SIG-M5 treated with dmso at 0.1 percent for 504 hours (cell line): ENCODE data around the gene PDHX.
"Not testable (repeated sequence)": the region's sequence is repeated elsewhere in the genome, so short reads cannot be mapped to it uniquely, and the experiment has no call there.

Experiments
- DNase-seq: peaks from one replicate; lab custom pipeline; 2025; ENCODE audit not compliant: unreplicated experiment; lab: John Stamatoyannopoulos, UW

PDHX gene

DNA sequence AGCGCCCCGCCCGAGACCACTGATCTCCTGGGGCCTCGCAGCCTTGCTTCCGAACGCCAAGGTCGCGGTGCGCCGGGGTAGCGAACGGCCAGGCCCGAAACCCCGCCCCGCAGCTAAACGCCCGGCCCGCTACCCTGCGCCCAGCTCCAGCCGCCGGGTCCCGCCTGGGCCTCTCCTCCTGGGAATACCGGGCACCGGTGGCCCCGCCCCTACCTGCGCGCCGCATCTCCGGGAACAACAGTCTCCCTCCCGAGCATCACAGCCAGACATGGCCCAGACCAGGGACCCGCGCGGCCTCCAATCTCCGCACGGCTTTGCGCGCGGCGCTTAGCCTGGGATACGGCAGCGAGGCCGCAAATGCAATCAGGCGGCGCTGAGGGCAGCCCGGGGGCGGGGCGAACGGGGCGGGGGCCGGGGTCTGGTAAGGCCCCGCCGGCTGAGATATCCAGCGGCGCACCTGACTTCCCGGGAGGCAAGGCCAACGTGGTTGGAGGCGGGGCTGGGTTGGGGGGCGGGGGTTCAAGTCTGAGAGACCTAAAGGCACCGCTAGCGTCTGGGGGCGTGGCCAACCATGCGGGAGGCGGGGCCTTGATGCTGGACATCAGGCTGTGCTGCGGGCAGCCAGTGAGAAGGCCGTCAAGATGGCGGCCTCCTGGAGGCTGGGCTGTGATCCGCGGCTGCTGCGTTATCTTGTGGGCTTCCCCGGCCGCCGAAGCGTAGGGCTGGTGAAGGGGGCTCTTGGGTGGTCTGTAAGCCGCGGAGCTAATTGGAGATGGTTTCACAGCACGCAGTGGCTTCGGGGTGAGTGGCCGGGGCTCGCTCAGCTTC lies at the start of gene PDHX, which contains the start of gene APIP:
TSS of gene PDHX (plus strand) at position 604 of the 828 bp plus-strand sequence. CDS start at position 642, 38 bp downstream.
TSS of gene APIP (minus strand) at position 365 of the 828 bp plus-strand sequence. CDS start at position 270, 95 bp downstream.
- peak; percentile 85 for DNase-seq

DNA sequence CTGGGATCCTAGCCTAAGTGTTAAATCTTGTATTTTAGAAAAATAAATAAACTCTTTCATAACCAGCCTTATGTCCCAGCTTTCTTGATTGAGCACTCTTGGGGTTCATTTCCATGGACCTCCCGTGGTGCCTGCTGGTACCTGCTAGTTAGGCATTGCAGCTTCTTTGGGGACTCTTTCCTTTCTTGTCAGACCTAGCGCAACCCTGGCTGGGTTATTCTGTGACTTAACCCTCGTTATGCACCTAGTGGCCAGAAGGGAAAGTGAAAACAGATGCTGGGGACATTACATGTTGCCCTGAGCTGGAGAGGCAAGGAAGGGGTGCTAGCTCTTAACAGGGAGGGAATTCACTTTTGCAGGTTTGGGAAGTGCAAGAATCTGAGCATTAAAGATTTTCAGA lies 47.0 kb upstream of the PDHX start:
- DNase-seq = peak; percentile 12

DNA sequence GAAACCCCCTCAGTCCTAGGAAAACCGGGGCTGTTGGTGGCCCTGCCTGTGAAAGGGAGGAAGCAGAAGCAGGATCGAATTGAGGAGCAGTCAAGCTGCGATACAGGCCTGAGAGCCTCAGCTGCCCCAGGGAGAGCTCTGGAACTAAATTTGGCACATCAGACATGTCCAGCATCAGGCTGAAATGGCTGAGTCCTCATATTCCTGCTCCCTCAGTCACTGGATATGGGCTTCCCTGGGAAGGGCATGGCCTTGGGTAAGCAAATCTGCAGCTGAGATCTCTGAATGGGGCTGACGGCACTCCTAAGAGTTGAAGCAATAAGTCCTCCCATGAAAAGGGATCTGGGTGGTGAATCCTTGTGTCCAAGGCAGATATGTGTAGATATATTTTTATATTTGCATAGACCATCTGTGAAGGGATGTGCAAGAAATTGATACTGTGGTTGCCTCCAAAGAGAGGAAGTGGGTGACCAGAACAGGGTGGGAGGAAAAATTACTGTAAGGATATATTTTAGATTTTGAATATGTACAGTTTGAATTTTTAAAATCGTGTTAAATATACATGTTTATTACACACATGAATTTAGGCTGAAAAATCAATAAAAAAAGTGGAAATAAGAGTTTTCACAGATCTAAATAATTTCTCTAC lies 45.7 kb upstream of the PDHX start:
- DNase-seq = no peak

DNA sequence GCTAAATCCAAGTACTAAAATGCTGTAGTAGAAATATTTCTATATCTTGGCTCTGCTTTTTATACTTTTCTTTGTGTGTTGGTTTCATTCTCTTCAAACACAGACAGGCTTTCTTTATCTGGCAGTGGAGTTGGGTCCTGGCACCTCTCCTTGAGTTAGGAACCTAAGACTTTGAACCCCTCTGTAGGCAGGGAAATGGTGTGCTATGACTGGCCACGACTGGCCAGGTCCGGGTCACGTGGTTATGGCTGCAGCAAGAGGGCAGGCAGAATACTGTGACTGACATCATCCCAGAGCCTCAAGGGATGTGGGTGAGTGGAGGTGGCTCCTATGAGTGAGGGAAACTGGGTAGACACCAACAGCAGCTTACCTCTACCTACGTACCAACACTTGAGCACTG lies 42.2 kb upstream of the PDHX start:
- no peak for DNase-seq

DNA sequence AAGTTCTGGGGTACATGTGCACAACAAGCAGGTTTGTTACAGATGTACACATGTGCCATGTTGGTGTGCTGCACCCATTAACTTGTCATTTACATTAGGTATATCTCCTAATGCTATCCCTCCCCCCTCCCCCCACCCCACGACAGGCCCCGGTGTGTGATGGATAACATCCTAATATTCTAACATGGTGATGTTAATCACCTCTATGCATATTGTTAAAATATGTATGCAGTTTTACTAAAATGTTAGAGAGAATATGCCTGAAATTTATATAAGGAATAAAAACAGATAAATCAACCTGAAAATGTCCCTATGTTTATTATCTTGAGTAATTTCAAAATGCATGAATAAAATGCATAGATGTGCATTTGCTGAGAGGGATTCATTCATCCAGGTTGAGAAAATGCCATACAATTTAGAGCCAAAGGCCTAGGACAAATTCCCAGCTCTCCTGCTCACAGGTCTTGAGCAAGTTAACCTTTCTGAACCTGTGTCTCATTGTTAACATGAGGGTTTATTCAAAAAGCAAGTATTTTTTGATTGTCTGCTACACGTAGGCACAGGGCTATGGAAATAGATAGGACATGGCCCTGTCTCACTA lies 38.9 kb upstream of the PDHX start:
- no peak for DNase-seq

DNA sequence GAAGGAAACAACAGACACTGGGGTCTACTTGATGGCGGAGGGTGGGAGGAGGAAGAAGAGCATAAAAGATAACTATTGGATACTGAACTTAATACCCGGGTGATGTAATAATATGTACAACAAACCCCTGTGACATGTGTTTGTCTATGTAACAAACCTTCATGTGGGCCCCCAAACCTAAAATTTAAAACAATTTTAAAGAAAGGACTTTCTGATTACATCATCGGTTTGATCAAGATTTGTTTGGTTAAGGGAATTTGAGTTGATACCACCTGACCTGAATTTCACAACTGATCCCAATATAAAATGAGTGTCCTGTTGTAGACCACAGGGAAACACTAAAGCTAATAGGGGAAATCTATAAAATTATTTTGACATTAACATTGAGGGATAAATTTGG lies 34.5 kb upstream of the PDHX start:
- DNase-seq = no peak

DNA sequence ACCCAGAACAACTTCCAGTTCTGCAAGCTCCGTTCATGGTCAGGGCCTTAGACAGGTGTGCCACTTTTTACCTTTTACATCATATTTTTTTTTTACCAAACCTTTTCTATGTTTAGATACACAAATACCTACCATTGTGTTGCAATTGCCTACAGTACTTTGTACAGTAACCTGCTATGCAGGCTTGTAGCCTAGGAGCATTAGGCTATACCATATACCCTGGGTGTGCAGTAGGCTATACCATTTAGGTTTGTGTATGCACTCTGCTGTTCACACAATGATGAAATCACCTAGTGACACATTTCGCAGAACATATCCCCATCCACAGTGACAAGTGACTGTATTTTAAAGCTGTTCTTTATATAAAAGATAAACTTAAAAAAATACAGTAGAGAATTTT lies 29.8 kb upstream of the PDHX start:
- peak; percentile 3 for DNase-seq

DNA sequence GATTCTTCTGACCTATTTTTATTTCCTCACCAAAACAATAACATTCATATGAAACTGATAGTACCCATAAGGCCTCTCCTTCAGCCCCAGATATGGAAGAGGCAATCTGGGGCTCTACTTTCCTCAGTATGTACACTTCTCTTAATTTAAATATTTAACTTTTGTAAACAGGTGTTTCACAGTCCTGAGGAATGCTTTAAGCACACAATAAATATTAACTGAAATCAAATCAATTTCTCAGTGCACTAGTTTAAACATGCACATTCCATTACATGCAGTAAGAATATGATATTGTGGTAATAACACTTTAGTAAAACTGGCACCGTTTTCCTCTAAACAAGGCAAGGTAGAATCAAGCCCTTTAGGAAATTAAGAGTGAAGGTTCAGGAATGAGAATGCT lies 29.2 kb upstream of the PDHX start:
- DNase-seq = no peak

DNA sequence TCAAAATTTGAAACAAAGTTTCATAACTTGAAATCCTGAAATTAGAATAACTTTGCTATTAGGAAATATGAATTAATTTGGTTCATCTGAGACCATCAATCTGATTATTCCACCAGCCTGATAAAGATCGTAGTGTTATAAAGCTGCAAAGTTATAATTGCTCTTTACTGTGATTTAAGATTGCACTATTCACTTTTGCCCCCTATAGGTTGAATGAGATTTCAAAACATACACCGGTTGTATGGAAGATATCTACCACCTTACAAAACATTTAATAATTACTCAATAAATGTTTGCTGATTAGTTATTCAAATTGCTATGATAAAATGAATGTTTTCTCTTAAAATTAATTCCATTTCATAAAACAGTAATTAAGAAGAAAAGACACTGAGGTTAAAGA lies 26.3 kb upstream of the PDHX start:
- no peak for DNase-seq

DNA sequence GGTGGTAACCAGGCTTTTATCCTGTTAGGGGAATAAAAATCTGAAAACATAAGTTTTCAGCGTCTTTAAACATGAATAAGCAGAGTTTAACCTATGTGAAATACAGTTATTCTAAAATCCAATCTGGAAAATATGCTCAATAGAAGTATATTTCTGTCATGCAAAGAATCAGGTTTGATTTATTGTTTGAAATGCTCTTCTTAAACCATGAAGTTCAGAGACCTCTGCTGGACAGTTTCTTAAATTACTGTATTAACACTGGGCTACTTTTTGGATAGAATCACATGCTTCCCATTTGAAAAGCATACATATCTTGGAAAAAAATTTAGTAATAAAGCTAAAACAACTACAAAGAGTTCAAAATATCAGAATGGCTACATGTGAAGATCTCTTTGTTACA lies 25.6 kb upstream of the PDHX start:
- peak; percentile 18 for DNase-seq

DNA sequence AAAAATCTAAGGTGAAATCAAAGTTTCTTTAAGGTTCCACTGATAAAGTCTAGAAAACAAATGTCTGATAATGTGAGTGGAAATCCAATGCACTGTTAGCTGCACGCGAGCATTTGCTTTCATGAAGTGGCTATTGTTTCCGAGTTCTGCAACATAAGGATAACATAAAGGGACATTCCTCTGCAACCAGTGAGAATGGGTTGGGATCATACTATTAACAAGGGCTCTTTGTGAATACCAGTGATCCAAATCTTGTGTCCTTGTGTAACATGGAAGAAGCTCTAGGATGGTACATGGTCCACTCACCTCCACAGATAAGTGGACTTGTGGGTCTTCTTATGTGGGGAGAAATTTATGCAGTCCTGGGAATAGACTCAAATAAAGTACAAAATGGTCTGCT lies 24.8 kb upstream of the PDHX start:
- no peak for DNase-seq

DNA sequence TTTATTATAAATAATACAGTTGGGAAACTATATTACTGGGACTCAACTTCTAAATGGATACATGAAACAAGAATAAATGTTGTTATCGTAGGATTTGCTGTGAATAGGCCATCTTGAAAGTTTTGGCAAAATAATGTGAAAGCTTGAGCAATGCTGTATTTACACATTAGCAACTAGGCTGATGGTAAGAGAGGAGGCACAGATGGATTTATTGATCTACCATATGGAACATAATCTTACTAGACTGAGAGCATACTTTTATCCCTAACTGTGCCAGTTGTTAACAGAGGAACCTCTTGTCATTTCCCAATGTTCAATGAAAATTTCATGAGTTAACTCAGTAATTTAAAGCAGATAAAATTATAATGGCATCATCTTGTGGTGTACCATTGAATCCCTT lies 23.0 kb upstream of the PDHX start:
- DNase-seq = no peak

DNA sequence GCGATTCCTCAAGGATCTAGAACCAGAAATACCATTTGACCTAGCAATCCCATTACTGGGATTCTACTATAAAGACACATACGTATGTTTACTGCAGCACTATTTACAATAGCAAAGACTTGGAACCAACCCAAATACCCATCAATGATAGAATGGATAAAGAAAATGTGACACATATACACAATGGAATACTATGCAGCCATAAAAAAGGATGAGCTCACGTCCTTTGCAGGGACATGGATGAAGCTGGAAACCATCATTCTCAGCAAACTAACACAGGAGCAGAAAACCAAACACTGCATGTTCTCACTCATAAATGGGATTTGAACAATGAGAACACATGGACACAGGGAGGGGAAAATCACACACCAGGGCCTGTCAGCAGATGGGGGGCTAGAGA lies 20.2 kb upstream of the PDHX start:
- DNase-seq = not testable (repeated sequence)

DNA sequence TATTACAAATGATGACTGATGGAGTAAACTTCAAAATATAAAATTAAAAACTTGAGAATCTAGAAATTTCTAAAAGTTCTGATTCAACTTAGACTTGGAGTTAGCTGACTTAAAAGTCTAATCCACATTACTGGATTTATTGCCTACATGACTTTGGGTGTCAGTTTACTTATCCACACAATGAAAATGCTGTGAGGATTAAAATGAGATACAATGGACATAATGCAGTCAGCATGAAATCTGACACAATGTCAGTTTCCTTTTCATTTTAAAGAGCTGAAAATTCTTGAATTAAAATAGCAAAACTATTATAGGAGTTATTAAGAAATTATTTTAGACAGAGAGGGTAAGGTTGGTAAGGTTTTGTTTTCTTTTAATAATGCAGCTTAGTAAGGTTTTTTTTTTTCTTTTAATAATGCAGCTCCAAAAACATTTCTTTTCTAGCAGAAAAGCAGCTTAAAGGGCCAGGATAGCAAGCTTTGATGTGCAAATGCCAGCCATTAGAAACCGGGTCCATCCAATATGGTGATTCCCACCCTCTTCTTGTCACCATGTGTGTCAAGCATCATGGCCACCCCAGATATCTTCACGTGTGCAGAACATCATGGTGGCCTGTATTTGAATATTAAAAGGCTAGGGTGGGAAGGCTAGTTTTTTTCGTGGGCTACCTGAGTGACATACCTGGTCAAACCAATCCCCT lies 19.1 kb upstream of the PDHX start:
- DNase-seq = no peak

DNA sequence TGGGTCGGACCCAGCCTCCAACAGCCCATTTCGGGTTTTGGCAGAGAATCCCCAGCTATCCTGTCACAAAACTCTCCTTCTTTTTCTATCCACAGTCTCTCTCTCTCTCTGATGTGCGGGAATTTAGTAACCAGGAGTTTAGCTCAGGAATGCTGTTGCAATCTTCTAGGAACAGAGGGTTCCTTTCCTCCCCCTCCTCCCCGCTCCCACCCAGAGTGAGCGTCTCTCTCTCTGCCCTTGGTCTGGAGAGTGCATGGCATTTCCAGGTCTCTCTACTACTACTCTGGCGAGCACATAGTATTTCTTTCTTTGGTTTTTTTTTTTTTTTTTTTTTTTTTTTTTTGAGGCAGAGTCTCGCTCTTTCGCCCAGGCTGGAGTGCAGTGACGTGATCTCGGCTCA lies 17.9 kb upstream of the PDHX start:
- DNase-seq = no peak

DNA sequence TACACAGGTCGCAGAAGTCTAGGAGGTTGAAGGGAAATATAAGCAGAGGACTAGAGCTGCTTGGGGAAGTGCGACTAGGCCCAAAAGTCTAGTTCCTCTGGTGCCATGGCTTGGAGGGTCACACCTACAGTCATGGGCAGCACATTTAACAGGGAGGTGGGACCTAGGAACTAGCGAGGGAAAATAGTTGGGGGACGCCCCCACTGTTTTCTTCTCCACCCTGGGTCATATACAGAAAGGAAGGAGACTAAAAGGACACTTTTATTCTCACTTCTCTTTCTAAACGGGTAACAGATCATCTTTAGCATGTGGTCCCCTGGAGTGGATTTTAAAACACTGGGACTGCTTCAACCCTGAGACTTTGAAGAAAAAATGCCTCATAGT lies 16.8 kb upstream of the PDHX start:
- DNase-seq = peak; percentile 20

DNA sequence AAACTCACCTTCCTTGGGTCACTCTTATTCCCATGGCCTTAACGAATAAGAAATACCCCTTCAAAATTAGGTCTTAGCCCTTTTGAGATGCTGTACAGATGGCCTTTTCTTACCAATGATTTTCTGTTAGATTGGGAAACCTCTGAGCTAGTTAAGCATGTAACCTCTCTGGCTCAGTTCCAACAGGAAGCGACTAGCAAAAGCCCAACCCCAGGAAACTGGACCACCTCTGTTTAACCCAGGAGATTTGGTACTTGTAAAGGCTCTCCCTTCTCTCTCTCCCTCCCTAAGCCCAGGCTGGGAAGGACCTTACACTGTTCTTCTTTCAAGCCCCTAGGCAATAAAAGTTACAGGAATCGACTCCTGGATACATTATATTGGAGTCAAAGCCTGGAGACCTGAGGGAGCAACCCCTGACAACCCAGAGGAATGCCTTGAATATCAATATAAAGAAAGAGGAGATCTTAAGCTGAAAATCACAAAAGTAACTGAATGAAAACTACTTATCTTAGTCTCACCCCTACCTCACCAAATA lies 11.9 kb upstream of the PDHX start:
- DNase-seq = peak; percentile 5

DNA sequence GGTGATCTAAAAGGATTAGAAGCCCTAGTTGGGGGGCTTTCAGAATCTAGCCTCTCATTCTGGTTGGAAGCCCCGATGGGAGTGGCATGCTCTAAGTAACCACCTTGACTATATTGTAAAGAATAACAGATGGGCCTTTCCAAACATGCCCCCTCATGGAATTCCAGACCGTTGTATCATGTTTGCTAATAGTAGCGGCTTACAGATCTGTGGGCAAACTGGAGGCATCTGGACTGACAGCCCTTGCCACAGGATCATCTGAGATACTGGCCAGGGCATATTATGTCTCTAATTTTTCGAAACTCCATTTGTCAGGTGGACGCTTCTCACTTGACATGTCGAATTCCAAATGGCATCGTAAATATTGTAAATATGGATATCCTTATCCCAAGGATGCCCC lies 10.8 kb upstream of the PDHX start:
- no peak for DNase-seq

DNA sequence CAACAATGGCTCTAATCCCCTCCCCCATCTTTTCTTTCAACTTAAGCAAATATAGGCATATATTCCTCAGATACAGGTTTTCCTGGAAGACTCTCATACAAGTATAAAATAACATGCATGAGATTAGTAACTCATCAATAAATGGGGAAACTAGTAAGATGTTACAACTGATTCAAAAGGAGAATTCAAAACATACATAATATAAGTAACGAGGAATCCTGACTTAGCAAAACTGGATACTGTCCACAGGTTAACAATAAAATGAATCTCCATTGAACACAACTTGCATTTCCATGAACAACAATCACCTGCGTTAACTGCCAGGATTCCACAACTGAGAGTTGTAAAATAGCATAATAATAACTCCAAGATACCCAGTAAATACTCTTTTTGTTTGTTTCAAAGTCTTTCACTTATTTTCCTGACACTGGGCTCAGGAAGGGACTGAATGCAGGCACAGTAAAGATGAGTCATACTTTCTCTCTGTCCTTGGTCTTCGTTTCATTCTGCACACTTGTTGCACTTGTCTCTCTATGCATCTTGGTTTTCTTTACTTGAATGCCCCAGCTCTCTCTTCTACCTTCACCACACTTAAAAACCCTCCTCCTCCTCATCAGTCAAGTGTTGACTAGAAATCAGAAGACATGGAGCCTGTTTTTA lies 8.4 kb upstream of the PDHX start:
- DNase-seq = no peak

DNA sequence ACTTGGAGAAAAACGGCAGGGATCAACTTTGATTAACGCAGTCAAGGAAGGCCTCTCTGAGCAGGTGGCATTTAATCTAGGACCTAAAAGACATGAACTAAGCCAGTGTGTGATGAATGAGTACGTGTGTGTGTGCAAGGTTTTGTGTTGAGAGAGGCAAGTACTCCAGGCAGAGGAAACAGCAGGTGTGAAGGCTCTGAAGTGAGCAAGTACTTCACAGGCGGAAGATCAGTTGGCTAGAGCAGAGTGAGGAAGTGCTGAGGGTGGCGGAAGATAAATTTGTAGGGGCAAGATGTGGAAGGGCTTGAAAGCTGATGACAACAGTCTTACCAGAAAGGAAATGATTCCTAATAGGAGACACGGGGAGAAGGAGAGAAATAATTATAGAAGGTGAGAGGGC lies 7.0 kb upstream of the PDHX start:
- DNase-seq = no peak

DNA sequence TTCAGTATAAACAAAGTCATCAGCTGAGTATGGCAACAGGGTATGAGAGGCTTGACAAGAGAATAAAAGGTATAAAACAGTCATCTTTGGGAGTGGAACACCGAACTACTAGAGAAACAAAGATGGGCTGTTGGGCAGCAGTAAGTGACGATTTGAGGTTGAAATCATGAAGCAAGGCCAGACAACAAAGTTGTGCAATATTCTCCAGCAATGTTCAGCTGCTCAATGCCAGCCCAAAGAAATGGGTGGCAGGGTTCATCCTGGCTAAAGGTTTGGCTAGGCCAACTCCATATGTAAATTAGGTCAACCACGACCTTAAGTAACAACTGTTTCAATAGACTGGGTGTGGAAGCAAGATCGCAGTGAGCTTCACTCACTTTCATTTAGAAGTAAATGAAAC lies 6.5 kb upstream of the PDHX start:
- DNase-seq = peak; percentile 55
